Stimulated activated memory B cell treated with anti-CD40 and anti-IgM and Interleukin-4, amounts not matched to agents 10 μg/mL and 1 μg/mL and 100 μg/mL, for 72 hours (primary cell): Measurements from ENCODE around the gene NOC2L.
A peak's percentile ranks its signal among the peaks of the same experiment; 100 is the strongest.

ENCODE experiments used
- ATAC-seq: fragments of 150-1000 bp; cut with Tn5 transposase; 2 replicates; pipeline ENCODE4 v1.10.0; 2021
- H3K27ac Mint-ChIP-seq: one replicate; pipeline ENCODE4 v1.8.0; 2022; ENCODE audit warnings: mild to moderate bottlenecking, mixed read lengths
- H3K27me3 Mint-ChIP-seq: one replicate; pipeline ENCODE4 v1.8.0; 2022; ENCODE audit warnings: mixed read lengths
- H3K36me3 Mint-ChIP-seq: one replicate; pipeline ENCODE4 v1.8.0; 2022; ENCODE audit warnings: mixed read lengths
- H3K4me1 Mint-ChIP-seq: one replicate; pipeline ENCODE4 v1.8.0; 2022; ENCODE audit warnings: mixed read lengths
- H3K4me3 Mint-ChIP-seq: one replicate; pipeline ENCODE4 v1.8.0; 2022; ENCODE audit warnings: mild to moderate bottlenecking, moderate library complexity, mixed read lengths
- H3K9me3 Mint-ChIP-seq: one replicate; pipeline ENCODE4 v1.8.0; 2022; ENCODE audit warnings: mixed read lengths

NOC2L gene

GRCh38 chr1:962381-963300, 3.6 kb upstream of the NOC2L start:
- Mint-ChIP-seq H3K36me3 (peaks cover 4% of the 10 kb centered on the region), H3K27ac (no peak overlapping the region), H3K9me3 (no peaks in the 10 kb centered on the region), H3K4me1 (peaks cover 23% of the 10 kb centered on the region), H3K27me3 (no peaks in the 10 kb centered on the region), H3K4me3 (peak overlapping the region; percentile 60)
- no peak for ATAC-seq

GRCh38 chr1:961132-961669, 2.1 kb upstream of the NOC2L start:
- Mint-ChIP-seq H3K4me3 (peak overlapping the region; percentile 41), H3K27me3 (no peaks in the 10 kb centered on the region), H3K27ac (no peak overlapping the region)

GRCh38 chr1:960363-961131, 1.5 kb upstream of the NOC2L start, which contains the start of gene KLHL17:
Gene KLHL17, plus strand, starts transcription at chr1:960584. Its CDS starts 110 bp downstream, at chr1:960694.
- no peaks in the 10 kb centered on the region for H3K9me3 Mint-ChIP-seq
- peak within 1 kb of the TSS; percentile 87 for H3K4me3 Mint-ChIP-seq
- peak; percentile 63 for ATAC-seq
- peaks cover 17% of the 10 kb centered on the region for H3K36me3 Mint-ChIP-seq
- peaks cover 34% of the 10 kb centered on the region for H3K4me1 Mint-ChIP-seq
- peak within 1 kb of the TSS; percentile 74 for H3K27ac Mint-ChIP-seq
- no peaks in the 10 kb centered on the region for H3K27me3 Mint-ChIP-seq

More at GRCh38 chr1:961132-961669, 2.1 kb upstream of the NOC2L start:
- peaks cover 34% of the 10 kb centered on the region for H3K4me1 Mint-ChIP-seq
- ATAC-seq, result no peak
- no peaks in the 10 kb centered on the region for H3K9me3 Mint-ChIP-seq
- peaks cover 10% of the 10 kb centered on the region for H3K36me3 Mint-ChIP-seq

GRCh38 chr1:959731-960362, 791 bp upstream of the NOC2L start:
- Mint-ChIP-seq H3K36me3 (peaks cover 24% of the 10 kb centered on the region), H3K9me3 (no peaks in the 10 kb centered on the region), H3K4me3 (peak overlapping the region; percentile 87), H3K27me3 (no peaks in the 10 kb centered on the region), H3K4me1 (peaks cover 40% of the 10 kb centered on the region), H3K27ac (peak overlapping the region; percentile 74)
- ATAC-seq, result peak; percentile 28

- no peaks in the 10 kb centered on the region for H3K27me3 Mint-ChIP-seq
- ATAC-seq, result no peak
- H3K4me3 Mint-ChIP-seq, result no peak overlapping the region
- peaks cover 38% of the 10 kb centered on the region for H3K4me1 Mint-ChIP-seq
- H3K36me3 Mint-ChIP-seq, result peaks cover 50% of the 10 kb centered on the region
- no peak overlapping the region for H3K27ac Mint-ChIP-seq
- no peaks in the 10 kb centered on the region for H3K9me3 Mint-ChIP-seq
These were observed 2.4 kb downstream of the NOC2L start for GRCh38 chr1:956636-957035.

GRCh38 chr1:955474-955873, 3.6 kb downstream of the NOC2L start:
- ATAC-seq, result no peak
- no peak overlapping the region for H3K27ac Mint-ChIP-seq
- H3K36me3 Mint-ChIP-seq, result peaks cover 61% of the 10 kb centered on the region
- no peaks in the 10 kb centered on the region for H3K27me3 Mint-ChIP-seq
- H3K4me3 Mint-ChIP-seq, result no peak overlapping the region
- H3K9me3 Mint-ChIP-seq, result no peaks in the 10 kb centered on the region
- peaks cover 34% of the 10 kb centered on the region for H3K4me1 Mint-ChIP-seq

GRCh38 chr1:954927-955326, 4.1 kb downstream of the NOC2L start:
- Mint-ChIP-seq H3K9me3 (no peaks in the 10 kb centered on the region), H3K27ac (no peak overlapping the region), H3K27me3 (no peaks in the 10 kb centered on the region), H3K4me1 (peaks cover 34% of the 10 kb centered on the region), H3K4me3 (no peak overlapping the region), H3K36me3 (peaks cover 67% of the 10 kb centered on the region)
- ATAC-seq, result no peak

GRCh38 chr1:953524-954320, 5.3 kb downstream of the NOC2L start:
- peaks cover 34% of the 10 kb centered on the region for H3K4me1 Mint-ChIP-seq
- ATAC-seq, result no peak
- H3K4me3 Mint-ChIP-seq, result no peak overlapping the region
- no peaks in the 10 kb centered on the region for H3K9me3 Mint-ChIP-seq
- H3K36me3 Mint-ChIP-seq, result peaks cover 79% of the 10 kb centered on the region
- H3K27me3 Mint-ChIP-seq, result no peaks in the 10 kb centered on the region
- H3K27ac Mint-ChIP-seq, result no peak overlapping the region

- no peaks in the 10 kb centered on the region for H3K27me3 Mint-ChIP-seq
- no peak overlapping the region for H3K4me3 Mint-ChIP-seq
- H3K9me3 Mint-ChIP-seq, result no peaks in the 10 kb centered on the region
- H3K4me1 Mint-ChIP-seq, result peaks cover 23% of the 10 kb centered on the region
- H3K27ac Mint-ChIP-seq, result no peak overlapping the region
- ATAC-seq, result no peak
- peaks cover 90% of the 10 kb centered on the region for H3K36me3 Mint-ChIP-seq
These were observed 6.5 kb downstream of the NOC2L start for GRCh38 chr1:952603-953002.

- H3K4me3 Mint-ChIP-seq, result no peak overlapping the region
- peaks cover 94% of the 10 kb centered on the region for H3K36me3 Mint-ChIP-seq
- H3K4me1 Mint-ChIP-seq, result peaks cover 19% of the 10 kb centered on the region
- ATAC-seq, result no peak
- H3K27ac Mint-ChIP-seq, result no peak overlapping the region
- H3K9me3 Mint-ChIP-seq, result no peaks in the 10 kb centered on the region
- no peaks in the 10 kb centered on the region for H3K27me3 Mint-ChIP-seq
These were observed 6.9 kb downstream of the NOC2L start for GRCh38 chr1:952201-952600.

GRCh38 chr1:951364-951763, 7.7 kb downstream of the NOC2L start:
- no peak overlapping the region for H3K4me3 Mint-ChIP-seq
- no peaks in the 10 kb centered on the region for H3K27me3 Mint-ChIP-seq
- no peak for ATAC-seq
- H3K36me3 Mint-ChIP-seq, result peaks cover 96% of the 10 kb centered on the region
- H3K27ac Mint-ChIP-seq, result no peak overlapping the region
- peaks cover 13% of the 10 kb centered on the region for H3K4me1 Mint-ChIP-seq
- H3K9me3 Mint-ChIP-seq, result no peaks in the 10 kb centered on the region

- Mint-ChIP-seq H3K27ac (no peak overlapping the region), H3K4me1 (peaks cover 15% of the 10 kb centered on the region), H3K36me3 (peaks cover 97% of the 10 kb centered on the region), H3K27me3 (no peaks in the 10 kb centered on the region), H3K9me3 (no peaks in the 10 kb centered on the region), H3K4me3 (no peak overlapping the region)
- no peak for ATAC-seq
These were observed 8.2 kb downstream of the NOC2L start for GRCh38 chr1:950881-951280.

GRCh38 chr1:950268-950667, 8.8 kb downstream of the NOC2L start:
- Mint-ChIP-seq H3K36me3 (peaks cover 97% of the 10 kb centered on the region), H3K4me3 (no peak overlapping the region)
- ATAC-seq, result no peak

GRCh38 chr1:947958-948357, 11.1 kb downstream of the NOC2L start:
- Mint-ChIP-seq H3K36me3 (peaks cover 89% of the 10 kb centered on the region), H3K9me3 (no peaks in the 10 kb centered on the region), H3K4me3 (no peak overlapping the region), H3K27me3 (no peaks in the 10 kb centered on the region), H3K27ac (no peak overlapping the region), H3K4me1 (peaks cover 10% of the 10 kb centered on the region)
- no peak for ATAC-seq

More at GRCh38 chr1:950268-950667, 8.8 kb downstream of the NOC2L start:
- Mint-ChIP-seq H3K9me3 (no peaks in the 10 kb centered on the region), H3K27me3 (no peaks in the 10 kb centered on the region), H3K27ac (no peak overlapping the region), H3K4me1 (peaks cover 15% of the 10 kb centered on the region)
